ENCODE data around the gene RIOX2. TPM values are rescaled to one million over a fixed set of nuclear protein-coding genes. Genes with fewer than 3 reads are reported as not detected.

Gene RIOX2
- total RNA-seq, 2 experiments from 2014 or later, result 26.8 to 32.0 TPM

- H2AFZ ChIP-seq (ENCODE audit: low read length), result no peak overlapping the region
- no peak overlapping the region for H3K27ac ChIP-seq (ENCODE audit: low read depth, low read length, poor library complexity, severe bottlenecking)
- H3K79me2 ChIP-seq (ENCODE audit: insufficient read depth, low read depth, low read length), result no peaks in the 10 kb centered on the region
- H3K9me3 ChIP-seq (ENCODE audit: low read length), result no peaks in the 10 kb centered on the region
- H3K9me2 ChIP-seq (ENCODE audit: insufficient read depth, low read length), result no peaks in the 10 kb centered on the region
- H3K36me3 ChIP-seq (ENCODE audit: insufficient read depth, low read length), result peaks cover 1% of the 10 kb centered on the region; the same call in 1 of the 2 replicates
- no peak overlapping the region for H3K4me2 ChIP-seq (ENCODE audit: low read length)
- DNase-seq (ENCODE audit: low spot score), result no peak
- no peaks in the 10 kb centered on the region for H4K20me1 ChIP-seq (ENCODE audit: insufficient read depth, low read length)
- TF ChIP-seq CTCF (conservative IDR thresholded peaks at IDR 0.05; ENCODE audit: low read length) (no peak), EZH2phosphoT487 (IDR thresholded peaks at IDR 0.05; ENCODE audit: borderline replicate concordance, low read depth, low read length) (no peak)
- ChIA-PET CTCF (ENCODE audit: unreplicated experiment) (interaction anchor here (0.5 kb wide), 1 partner anchor 94 kb away, joined by 3 read pairs; no protein-coding TSS in a partner anchor), POLR2A (no interaction called here)
- intact Hi-C loops (cut with micrococcal nuclease; ENCODE audit: unreplicated experiment), result no loop called here
- no TSS peak for BruUV-seq (replicated peaks)
- H3K4me1 ChIP-seq (ENCODE audit: insufficient read depth, low read length, poor library complexity, severe bottlenecking), result no peaks in the 10 kb centered on the region
- no peak overlapping the region for H3K4me3 ChIP-seq (ENCODE audit: low read depth, low read length, poor library complexity, severe bottlenecking)
Observed at GRCh38 chr3:97937205-97937604, 35.0 kb downstream of the RIOX2 start.

GRCh38 chr3:97935842-97936241, 36.4 kb downstream of the RIOX2 start:
- TF ChIP-seq EZH2phosphoT487 (IDR thresholded peaks at IDR 0.05; ENCODE audit: borderline replicate concordance, low read depth, low read length) (no peak), CTCF (conservative IDR thresholded peaks at IDR 0.05; ENCODE audit: low read length) (no peak)
- Histone ChIP-seq H3K4me1 (ENCODE audit: insufficient read depth, low read length, poor library complexity, severe bottlenecking) (no peaks in the 10 kb centered on the region), H3K4me2 (ENCODE audit: low read length) (no peak overlapping the region), H3K4me3 (ENCODE audit: low read depth, low read length, poor library complexity, severe bottlenecking) (no peak overlapping the region), H4K20me1 (ENCODE audit: insufficient read depth, low read length) (no peaks in the 10 kb centered on the region), H3K36me3 (ENCODE audit: insufficient read depth, low read length) (no peaks in the 10 kb centered on the region), H2AFZ (ENCODE audit: low read length) (no peak overlapping the region), H3K9me3 (ENCODE audit: low read length) (no peaks in the 10 kb centered on the region), H3K79me2 (ENCODE audit: insufficient read depth, low read depth, low read length) (no peaks in the 10 kb centered on the region), H3K9me2 (ENCODE audit: insufficient read depth, low read length) (no peaks in the 10 kb centered on the region), H3K27ac (ENCODE audit: low read depth, low read length, poor library complexity, severe bottlenecking) (no peak overlapping the region)
- intact Hi-C loops (cut with micrococcal nuclease; ENCODE audit: unreplicated experiment), result no loop called here
- POLR2A ChIA-PET, result no interaction called here
- CTCF ChIA-PET (ENCODE audit: unreplicated experiment), result no interaction called here
- DNase-seq (ENCODE audit: low spot score), result no peak
- no TSS peak for BruUV-seq (replicated peaks)

GRCh38 chr3:97934980-97935695, 37.1 kb downstream of the RIOX2 start:
- intact Hi-C loops (cut with micrococcal nuclease; ENCODE audit: unreplicated experiment), result no loop called here
- ChIA-PET CTCF (ENCODE audit: unreplicated experiment) (no interaction called here), POLR2A (no interaction called here)

More at GRCh38 chr3:97934980-97935695, 37.1 kb downstream of the RIOX2 start:
- Histone ChIP-seq H3K4me3 (ENCODE audit: low read depth, low read length, poor library complexity, severe bottlenecking) (no peak overlapping the region), H3K9me3 (ENCODE audit: low read length) (no peaks in the 10 kb centered on the region), H3K79me2 (ENCODE audit: insufficient read depth, low read depth, low read length) (no peaks in the 10 kb centered on the region), H3K4me2 (ENCODE audit: low read length) (no peak overlapping the region), H3K27ac (ENCODE audit: low read depth, low read length, poor library complexity, severe bottlenecking) (no peak overlapping the region), H3K4me1 (ENCODE audit: insufficient read depth, low read length, poor library complexity, severe bottlenecking) (no peaks in the 10 kb centered on the region), H2AFZ (ENCODE audit: low read length) (no peak overlapping the region), H3K9me2 (ENCODE audit: insufficient read depth, low read length) (no peaks in the 10 kb centered on the region), H4K20me1 (ENCODE audit: insufficient read depth, low read length) (no peaks in the 10 kb centered on the region), H3K36me3 (ENCODE audit: insufficient read depth, low read length) (no peaks in the 10 kb centered on the region)
- TF ChIP-seq CTCF (conservative IDR thresholded peaks at IDR 0.05; ENCODE audit: low read length), result no peak
- no peak for TF ChIP-seq EZH2phosphoT487 (IDR thresholded peaks at IDR 0.05; ENCODE audit: borderline replicate concordance, low read depth, low read length)
- DNase-seq (ENCODE audit: low spot score), result no peak
- BruUV-seq (replicated peaks), result no TSS peak

All from OCI-LY7 (cell line).